Measurements from ENCODE around the gene TIAM2.

DNA sequence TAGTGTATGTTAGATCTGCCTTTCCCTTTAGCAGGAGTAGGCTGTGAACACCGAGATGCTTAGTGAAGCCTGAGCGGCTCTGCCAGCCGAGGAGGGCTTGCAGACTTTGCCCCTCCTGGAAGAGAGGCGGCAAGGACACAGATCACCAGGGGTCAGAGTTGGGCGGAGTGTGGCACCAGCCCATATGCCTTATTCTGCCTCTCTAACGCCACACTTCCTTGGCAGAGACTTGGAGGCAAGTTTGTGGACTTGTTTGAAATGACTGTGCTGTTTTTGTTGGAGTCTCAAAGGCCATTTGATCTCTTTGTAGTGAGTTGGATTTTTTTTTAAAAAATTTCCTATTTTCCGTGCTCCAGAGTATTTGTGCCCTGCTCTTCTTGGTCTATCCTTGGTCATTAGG is 224.2 kb downstream of the TIAM2 start:
- no peak for TF ChIP-seq CTCF (IDR thresholded peaks at IDR 0.05; ENCODE audit: poor library complexity)
- TF ChIP-seq EZH2 (IDR thresholded peaks at IDR 0.05; ENCODE audit: borderline replicate concordance) = no peak
- no peak for TF ChIP-seq EZH2phosphoT487 (IDR thresholded peaks at IDR 0.05; ENCODE audit: low read depth, severe bottlenecking, unreplicated experiment)

All from hepatocyte (in vitro differentiated cells).